Iris pigment epithelial cell (primary cell): ENCODE data around the gene ITGAL.
A peak's percentile ranks its signal among the peaks of the same experiment; 100 is the strongest.
"Not testable (repeated sequence)": the region's sequence is repeated elsewhere in the genome, so short reads cannot be mapped to it uniquely, and the experiment has no call there.

Experiments used
- DNase-seq: peaks from one replicate; pipeline ENCODE4 v3.0.0-alpha.2; 2011; ENCODE audit warnings: low read depth

Gene ITGAL

DNA sequence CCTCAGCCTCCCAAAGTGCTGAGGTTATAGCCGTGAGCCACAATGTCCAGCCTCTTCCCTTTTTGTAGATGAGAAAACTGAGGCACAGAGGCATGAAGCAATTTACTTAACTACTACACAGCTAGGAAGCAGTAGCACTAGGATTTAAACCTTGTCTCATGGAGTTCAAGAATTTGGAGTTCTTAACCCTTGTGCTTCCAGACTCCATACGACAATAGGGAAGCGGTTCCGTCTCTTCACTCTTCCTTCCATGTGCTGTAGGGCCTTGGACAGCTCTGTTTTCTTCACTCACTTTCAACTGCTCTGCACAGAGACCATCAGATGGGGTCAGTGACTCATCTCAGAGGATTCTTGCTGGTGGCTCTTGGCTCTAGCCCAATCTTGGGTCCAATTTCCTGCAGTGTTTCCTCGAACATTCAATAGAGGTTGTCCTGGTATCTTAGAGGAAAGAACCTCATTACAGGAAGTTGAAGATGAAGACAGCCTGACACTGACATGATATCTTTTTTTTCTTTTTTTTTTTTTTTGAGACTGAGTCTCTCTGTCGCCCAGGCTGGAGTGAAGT lies 19.3 kb downstream of the ITGAL start:
- DNase-seq = peak; percentile 76

- no peak for DNase-seq
These were observed 21.5 kb downstream of the ITGAL start for GRCh38 chr16:30493941-30494488.

- no peak for DNase-seq
These were observed 22.2 kb downstream of the ITGAL start for GRCh38 chr16:30494709-30495108.

DNA sequence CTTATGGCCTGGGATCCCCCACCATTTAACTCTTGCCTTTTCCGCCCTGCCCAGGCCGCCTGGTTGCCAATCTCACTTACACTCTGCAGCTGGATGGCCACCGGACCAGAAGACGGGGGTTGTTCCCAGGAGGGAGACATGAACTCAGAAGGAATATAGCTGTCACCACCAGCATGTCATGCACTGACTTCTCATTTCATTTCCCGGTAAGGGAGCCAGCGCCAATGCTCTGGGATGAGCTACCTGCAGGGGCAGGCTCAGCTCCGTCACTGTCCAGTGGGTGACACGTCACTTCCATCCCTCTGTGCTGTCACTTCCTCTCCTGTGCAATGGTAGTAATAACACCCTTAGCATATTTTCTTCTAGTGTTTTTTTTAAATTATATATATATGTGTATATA lies 26.7 kb downstream of the ITGAL start:
- no peak for DNase-seq

DNA sequence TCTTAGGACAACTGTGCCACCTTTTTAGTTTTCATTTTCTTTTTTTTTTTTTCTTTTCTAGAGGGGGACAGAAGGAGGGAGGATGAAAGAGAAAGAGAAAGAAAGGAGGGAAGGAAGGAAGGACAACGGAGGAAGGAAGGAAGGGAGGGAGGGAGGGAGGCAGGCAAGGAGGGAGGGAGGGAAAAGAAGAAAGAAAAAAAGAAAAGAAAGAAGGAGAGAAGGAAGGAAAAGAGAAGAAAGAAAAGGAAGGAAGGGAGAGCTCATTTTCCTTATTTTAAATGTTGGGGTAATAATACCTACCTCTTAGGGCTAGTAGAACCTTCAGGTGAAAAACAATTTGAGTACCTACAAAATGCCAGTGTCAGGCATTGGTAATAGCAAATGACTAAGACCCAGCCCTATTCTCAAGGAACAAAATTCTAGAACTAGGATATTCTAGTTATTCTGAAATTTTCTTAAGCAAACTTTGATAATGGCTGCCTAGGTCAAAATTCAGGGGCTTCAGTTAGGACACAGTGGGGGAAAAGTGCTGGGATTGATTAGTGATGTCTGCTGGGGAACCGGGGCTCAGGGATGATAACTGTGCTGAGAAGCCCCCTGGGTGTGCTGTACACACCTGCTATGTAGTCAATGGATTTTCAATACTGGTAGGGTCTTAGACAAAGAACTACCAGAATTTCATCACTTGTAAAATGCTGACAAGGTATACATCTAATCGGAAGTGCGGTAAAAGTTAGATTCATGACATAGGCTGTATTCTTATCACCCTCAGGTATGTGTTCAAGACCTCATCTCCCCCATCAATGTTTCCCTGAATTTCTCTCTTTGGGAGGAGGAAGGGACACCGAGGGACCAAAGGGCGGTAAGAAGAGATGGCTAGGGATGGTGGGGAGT lies 31.1 kb downstream of the ITGAL start:
- no peak for DNase-seq

DNA sequence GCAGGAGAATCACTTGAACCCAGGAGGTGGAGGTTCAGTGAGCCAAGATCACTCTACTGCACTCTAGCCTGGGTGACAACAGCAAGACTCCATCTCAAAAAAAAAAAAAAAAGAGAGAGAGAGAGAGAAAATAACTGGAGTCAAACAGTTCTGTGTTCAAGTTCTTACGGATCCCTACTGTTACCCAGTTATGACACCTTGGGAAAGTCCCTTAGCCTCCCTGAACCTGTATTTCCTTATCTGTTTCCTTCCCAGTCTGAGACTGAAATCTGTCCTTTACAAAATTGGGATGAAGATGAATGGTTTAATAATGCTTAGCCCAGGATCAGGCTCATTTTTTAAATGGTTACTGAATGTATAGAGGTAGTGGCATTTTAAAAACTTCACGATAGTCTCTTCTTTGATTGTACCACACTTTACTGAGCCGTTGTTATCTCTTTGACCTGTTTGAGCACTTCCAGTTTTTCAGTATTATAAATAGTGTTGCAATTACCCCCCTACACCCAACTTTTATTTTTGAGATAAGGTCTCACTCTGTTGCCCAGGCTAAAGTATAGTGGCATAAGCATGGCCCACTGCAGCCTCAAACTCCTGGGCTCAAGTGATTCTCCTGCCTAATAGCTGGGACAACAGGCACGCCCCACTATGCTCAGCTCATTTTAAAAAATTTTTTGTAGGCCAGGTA lies 36.7 kb downstream of the ITGAL start:
- no peak for DNase-seq

- DNase-seq = no peak
These were observed 37.9 kb downstream of the ITGAL start for GRCh38 chr16:30510376-30510938.

- no peak for DNase-seq
These were observed 39.0 kb downstream of the ITGAL start for GRCh38 chr16:30511509-30511908.

DNA sequence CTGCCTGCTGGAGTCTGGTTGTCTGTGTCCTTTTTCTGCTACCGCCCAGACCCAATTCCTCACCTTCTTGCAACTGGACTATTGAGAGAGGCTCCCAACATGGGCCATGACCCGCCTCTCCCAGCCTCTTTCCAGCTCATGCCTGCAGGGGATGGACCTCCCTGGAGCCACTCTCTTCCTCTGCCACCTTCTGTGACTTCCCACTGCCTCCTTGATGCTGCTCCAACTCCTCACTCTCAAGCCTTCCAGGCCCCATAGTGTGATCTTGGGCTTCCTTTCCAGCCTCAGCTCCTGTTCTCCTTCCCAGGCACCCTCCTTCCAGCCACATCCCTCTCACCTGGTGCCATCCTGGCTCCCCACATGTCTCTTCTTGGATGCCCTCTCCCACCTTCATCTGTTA lies 42.7 kb downstream of the ITGAL start:
- no peak for DNase-seq

- DNase-seq = no peak
These were observed 46.0 kb downstream of the ITGAL start for GRCh38 chr16:30518552-30518951.

- no peak for DNase-seq
These were observed 46.8 kb downstream of the ITGAL start for GRCh38 chr16:30519120-30520049.

DNA sequence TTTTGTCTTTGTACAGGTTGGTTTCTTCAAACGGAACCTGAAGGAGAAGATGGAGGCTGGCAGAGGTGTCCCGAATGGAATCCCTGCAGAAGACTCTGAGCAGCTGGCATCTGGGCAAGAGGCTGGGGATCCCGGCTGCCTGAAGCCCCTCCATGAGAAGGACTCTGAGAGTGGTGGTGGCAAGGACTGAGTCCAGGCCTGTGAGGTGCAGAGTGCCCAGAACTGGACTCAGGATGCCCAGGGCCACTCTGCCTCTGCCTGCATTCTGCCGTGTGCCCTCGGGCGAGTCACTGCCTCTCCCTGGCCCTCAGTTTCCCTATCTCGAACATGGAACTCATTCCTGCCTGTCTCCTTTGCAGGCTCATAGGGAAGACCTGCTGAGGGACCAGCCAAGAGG lies 48.9 kb downstream of the ITGAL start:
- DNase-seq = no peak

DNA sequence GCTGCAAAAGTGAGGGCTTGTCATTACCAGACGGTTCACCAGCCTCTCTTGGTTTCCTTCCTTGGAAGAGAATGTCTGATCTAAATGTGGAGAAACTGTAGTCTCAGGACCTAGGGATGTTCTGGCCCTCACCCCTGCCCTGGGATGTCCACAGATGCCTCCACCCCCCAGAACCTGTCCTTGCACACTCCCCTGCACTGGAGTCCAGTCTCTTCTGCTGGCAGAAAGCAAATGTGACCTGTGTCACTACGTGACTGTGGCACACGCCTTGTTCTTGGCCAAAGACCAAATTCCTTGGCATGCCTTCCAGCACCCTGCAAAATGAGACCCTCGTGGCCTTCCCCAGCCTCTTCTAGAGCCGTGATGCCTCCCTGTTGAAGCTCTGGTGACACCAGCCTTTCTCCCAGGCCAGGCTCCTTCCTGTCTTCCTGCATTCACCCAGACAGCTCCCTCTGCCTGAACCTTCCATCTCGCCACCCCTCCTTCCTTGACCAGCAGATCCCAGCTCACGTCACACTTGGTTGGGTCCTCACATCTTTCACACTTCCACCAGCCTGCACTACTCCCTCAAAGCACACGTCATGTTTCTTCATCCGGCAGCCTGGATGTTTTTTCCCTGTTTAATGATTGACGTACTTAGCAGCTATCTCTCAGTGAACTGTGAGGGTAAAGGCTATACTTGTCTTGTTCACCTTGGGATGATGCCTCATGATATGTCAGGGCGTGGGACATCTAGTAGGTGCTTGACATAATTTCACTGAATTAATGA lies 49.5 kb downstream of the ITGAL start:
- no peak for DNase-seq

DNA sequence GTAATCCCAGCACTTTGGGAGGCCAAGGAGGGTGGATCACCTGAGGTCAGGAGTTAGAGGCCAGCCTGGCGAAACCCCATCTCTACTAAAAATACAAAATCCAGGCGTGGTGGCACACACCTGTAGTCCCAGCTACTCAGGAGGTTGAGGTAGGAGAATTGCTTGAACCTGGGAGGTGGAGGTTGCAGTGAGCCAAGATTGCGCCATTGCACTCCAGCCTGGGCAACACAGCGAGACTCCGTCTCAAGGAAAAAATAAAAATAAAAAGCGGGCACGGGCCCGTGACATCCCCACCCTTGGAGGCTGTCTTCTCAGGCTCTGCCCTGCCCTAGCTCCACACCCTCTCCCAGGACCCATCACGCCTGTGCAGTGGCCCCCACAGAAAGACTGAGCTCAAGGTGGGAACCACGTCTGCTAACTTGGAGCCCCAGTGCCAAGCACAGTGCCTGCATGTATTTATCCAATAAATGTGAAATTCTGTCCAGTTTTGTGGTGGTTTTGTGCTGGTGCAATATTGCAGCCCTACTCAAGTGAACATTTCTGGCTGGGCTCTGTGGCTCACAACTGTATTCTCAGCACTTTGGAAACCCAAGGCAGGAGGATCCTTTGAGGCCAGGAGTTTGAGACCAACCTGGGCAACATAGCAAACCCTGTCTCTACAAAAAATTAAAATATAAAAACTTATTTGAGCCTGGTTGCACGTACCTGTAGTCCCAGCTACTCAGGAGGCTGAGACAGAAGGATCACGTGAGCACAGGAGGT lies 50.3 kb downstream of the ITGAL start:
- DNase-seq = not testable (repeated sequence)

GRCh38 chr16:30523768-30524574 lies 51.4 kb downstream of the ITGAL start:
- DNase-seq = peak; percentile 16

- DNase-seq = no peak
These were observed 52.3 kb downstream of the ITGAL start for GRCh38 chr16:30524575-30525568.

GRCh38 chr16:30525844-30526136 lies 53.2 kb downstream of the ITGAL start:
- DNase-seq = peak; percentile 15
